ENCODE data around the gene THRSP. TPM values are rescaled to one million over a fixed set of nuclear protein-coding genes. Genes with fewer than 3 reads are reported as not detected.
"Not testable (repeated sequence)": the region's sequence is repeated elsewhere in the genome, so short reads cannot be mapped to it uniquely, and the experiment has no call there.

Gene THRSP
- total RNA-seq, 1 donor from 2014 or later = not detected

DNA sequence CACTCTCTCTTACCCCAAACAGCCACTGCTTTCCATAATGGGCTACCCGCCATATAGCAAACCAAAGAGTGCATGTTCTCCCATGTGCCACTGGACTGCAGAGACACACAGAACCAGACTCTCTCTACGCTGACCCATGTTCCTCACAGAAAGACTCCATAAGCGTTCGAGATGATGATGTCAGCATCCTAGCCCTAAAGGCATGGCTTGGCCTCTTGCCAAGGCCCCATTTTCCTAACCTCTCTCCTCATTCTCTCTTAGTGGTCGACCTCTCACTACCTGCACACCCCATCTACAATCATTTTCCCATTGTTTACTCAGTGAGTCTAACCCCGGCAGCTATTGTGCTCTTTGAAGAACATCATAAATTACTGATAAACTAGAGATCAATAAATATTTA is 11.1 kb downstream of the THRSP start:
- Mint-ChIP-seq H3K4me3 (ENCODE audit: unreplicated experiment) (no peak overlapping the region), H3K9me3 (ENCODE audit: unreplicated experiment) (peaks cover 6% of the 10 kb centered on the region), H3K36me3 (ENCODE audit: unreplicated experiment) (no peaks in the 10 kb centered on the region), H3K4me1 (ENCODE audit: low read depth, unreplicated experiment) (peaks cover 17% of the 10 kb centered on the region), H3K27ac (ENCODE audit: unreplicated experiment) (peak overlapping the region; percentile 15), H3K27me3 (ENCODE audit: unreplicated experiment) (peaks cover 2% of the 10 kb centered on the region)
- TF ChIP-seq, protein P1, sequence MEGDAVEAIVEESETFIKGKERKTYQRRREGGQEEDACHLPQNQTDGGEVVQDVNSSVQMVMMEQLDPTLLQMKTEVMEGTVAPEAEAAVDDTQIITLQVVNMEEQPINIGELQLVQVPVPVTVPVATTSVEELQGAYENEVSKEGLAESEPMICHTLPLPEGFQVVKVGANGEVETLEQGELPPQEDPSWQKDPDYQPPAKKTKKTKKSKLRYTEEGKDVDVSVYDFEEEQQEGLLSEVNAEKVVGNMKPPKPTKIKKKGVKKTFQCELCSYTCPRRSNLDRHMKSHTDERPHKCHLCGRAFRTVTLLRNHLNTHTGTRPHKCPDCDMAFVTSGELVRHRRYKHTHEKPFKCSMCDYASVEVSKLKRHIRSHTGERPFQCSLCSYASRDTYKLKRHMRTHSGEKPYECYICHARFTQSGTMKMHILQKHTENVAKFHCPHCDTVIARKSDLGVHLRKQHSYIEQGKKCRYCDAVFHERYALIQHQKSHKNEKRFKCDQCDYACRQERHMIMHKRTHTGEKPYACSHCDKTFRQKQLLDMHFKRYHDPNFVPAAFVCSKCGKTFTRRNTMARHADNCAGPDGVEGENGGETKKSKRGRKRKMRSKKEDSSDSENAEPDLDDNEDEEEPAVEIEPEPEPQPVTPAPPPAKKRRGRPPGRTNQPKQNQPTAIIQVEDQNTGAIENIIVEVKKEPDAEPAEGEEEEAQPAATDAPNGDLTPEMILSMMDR (IDR thresholded peaks at IDR 0.05; ENCODE audit: partially characterized antibody, unreplicated experiment) = no peak
- DNase-seq = peak; percentile 27

DNA sequence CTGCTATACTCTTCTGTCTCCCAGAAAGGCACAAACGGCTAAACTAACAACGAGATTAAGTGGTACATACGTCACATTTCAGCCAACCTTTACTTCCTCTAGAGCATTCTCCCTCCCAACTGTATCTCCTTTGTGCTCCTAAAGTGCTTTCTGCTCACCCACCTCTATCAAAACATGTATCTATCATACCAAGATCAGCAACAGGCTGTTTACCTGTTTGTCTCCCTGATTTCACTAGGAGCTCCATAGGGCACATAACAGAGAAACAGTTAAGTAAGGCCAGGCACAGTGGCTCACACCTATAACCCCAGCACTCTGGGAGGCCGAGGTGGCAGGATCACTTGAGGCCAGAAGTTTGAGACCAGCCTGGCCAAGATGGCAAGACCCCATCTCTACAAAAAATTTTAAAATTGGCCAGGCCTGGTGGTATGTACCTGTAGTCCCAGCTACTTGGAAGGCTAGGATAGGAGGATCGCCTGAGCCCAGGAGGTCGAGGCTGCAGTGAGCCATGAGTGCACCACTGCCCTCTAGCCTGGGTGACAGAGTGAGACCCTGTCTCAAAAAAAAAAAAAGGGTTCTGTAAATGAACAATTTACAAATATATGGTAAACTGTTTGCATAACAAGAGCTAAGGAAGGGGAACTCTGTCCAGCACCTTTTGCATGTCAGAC is 13.2 kb downstream of the THRSP start:
- Mint-ChIP-seq H3K4me1 (ENCODE audit: low read depth, unreplicated experiment) (peaks cover 19% of the 10 kb centered on the region), H3K4me3 (ENCODE audit: unreplicated experiment) (peak overlapping the region; percentile 1), H3K27me3 (ENCODE audit: unreplicated experiment) (peaks cover 3% of the 10 kb centered on the region), H3K36me3 (ENCODE audit: unreplicated experiment) (no peaks in the 10 kb centered on the region), H3K27ac (ENCODE audit: unreplicated experiment) (no peak overlapping the region), H3K9me3 (ENCODE audit: unreplicated experiment) (peaks cover 8% of the 10 kb centered on the region)
- TF ChIP-seq, protein P1 (IDR thresholded peaks at IDR 0.05; ENCODE audit: partially characterized antibody, unreplicated experiment) = no peak
- no peak for DNase-seq

GRCh38 chr11:78077592-78077991 is 13.9 kb downstream of the THRSP start:
- DNase-seq; H3K36me3 Mint-ChIP-seq (ENCODE audit: unreplicated experiment); H3K27me3 Mint-ChIP-seq (ENCODE audit: unreplicated experiment); H3K9me3 Mint-ChIP-seq (ENCODE audit: unreplicated experiment): not testable (repeated sequence)
- H3K27ac Mint-ChIP-seq (ENCODE audit: unreplicated experiment) = peak overlapping the region; percentile 22
- H3K4me3 Mint-ChIP-seq (ENCODE audit: unreplicated experiment) = peak overlapping the region; percentile 97
- peaks cover 19% of the 10 kb centered on the region for H3K4me1 Mint-ChIP-seq (ENCODE audit: low read depth, unreplicated experiment)

DNA sequence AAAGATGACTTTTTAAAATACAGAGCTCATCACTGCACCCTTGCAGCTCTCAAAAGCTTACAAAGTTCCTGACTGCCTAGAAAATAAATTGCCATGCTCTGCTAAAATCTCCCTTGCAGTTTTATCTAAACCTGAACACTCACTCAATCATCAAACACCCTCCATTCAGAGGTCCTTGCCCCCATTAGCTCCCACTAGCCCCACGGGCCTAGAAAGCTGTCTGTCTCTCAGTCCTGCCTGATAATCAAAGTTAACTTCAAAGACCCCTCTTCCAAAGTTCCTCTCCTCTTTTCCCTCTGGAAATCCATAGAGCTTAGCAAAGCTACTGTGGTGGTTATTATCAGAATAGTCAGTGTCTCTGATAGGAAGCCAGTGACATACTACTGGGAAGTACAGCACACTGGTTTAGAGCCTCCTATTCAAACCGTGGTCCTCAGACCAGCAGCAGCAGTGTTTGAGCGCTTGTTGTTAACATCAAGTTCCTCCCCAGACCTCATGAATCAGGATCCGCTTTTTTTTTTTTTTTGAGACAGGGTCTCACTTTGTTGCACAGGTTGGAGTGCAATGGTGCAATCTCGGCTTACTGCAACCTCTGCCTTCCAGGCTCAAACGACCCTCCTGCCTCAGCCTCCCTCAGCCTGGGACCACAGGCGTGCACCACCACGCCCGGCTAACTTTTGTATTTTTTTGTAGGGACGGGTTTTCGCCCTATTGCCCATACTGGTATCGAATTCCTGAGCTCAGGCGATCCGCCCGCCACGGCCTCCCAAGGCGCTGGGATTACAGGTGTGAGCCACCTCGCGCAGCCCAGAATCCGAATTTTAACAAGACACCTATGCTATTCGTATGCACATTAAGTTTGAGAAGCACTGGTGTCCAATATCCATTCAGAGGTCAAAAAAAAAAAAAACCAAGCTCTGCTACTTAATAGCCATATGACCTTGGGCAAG is 14.8 kb downstream of the THRSP start:
- Mint-ChIP-seq H3K36me3 (ENCODE audit: unreplicated experiment) (no peaks in the 10 kb centered on the region), H3K9me3 (ENCODE audit: unreplicated experiment) (peaks cover 7% of the 10 kb centered on the region), H3K27ac (ENCODE audit: unreplicated experiment) (peak overlapping the region; percentile 90), H3K27me3 (ENCODE audit: unreplicated experiment) (peaks cover 3% of the 10 kb centered on the region), H3K4me1 (ENCODE audit: low read depth, unreplicated experiment) (peaks cover 19% of the 10 kb centered on the region), H3K4me3 (ENCODE audit: unreplicated experiment) (peak overlapping the region; percentile 97)
- TF ChIP-seq, protein P1 (IDR thresholded peaks at IDR 0.05; ENCODE audit: partially characterized antibody, unreplicated experiment) = no peak
- no peak for DNase-seq

DNA sequence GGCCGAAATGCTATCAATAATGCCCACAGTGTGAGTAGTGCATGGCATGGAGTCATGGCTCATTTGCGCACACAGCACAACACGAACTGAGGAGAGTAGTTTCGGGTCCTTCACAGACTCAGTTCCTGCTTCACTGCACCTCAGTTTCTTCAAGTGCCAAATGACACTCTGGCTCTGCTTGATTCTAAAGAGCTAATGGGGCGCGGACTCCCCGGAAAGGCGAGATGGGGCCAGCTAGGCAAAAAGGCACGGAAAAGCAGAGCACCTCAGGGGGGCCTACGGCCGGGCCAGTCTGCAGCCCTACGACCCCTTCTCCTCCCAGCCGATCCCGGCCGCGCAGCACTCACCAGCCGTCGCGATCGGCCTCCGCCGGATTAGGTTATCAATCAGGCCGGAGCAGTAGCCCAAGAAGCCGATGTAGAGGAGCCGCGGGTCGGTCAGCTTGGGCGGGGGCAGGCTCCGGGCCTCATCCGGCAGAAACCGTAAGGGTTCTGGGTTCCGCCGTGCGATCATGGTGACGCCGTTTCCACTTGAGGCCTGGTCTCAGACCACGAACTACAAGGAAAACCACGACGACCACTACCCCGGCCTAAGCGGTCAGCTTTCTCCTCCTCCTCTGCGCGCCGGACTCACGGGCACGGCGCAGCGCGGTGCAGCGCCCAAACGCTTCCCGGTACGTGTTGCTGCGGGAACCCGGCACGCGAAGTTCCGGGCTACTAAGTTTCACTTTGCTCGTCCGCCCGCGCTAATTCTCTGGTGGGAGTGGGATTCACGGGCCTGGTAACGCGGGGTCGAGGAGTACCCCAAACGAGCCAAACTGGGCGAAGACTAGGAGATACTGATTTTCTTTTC is 15.8 kb downstream of the THRSP start, which contains the start of gene NDUFC2:
Gene NDUFC2, minus strand, starts transcription at position 631 of the 852 bp plus-strand sequence. Its CDS starts 118 bp downstream, at position 513.
- DNase-seq = peak; percentile 80
- H3K27ac Mint-ChIP-seq (ENCODE audit: unreplicated experiment) = peak within 1 kb of the TSS; percentile 90
- H3K4me3 Mint-ChIP-seq (ENCODE audit: unreplicated experiment) = peak within 1 kb of the TSS; percentile 97
- TF ChIP-seq, protein P1 (IDR thresholded peaks at IDR 0.05; ENCODE audit: partially characterized antibody, unreplicated experiment) = no peak
- H3K36me3 Mint-ChIP-seq (ENCODE audit: unreplicated experiment) = no peaks in the 10 kb centered on the region
- H3K4me1 Mint-ChIP-seq (ENCODE audit: low read depth, unreplicated experiment) = peaks cover 19% of the 10 kb centered on the region
- H3K9me3 Mint-ChIP-seq (ENCODE audit: unreplicated experiment) = peaks cover 7% of the 10 kb centered on the region
- H3K27me3 Mint-ChIP-seq (ENCODE audit: unreplicated experiment) = peaks cover 3% of the 10 kb centered on the region
